Stimulated activated naive B cell treated with anti-CD40 and anti-IgM and Interleukin-4, amounts not matched to agents 10 μg/mL and 1 μg/mL and 100 μg/mL, for 72 hours (primary cell): ENCODE data around the gene SIM1.

Experiments used
- ATAC-seq, 2 donors: fragments of 150-1000 bp; cut with Tn5 transposase; replicated peaks; 2 replicates each; pipeline ENCODE4 v1.10.0; 2021; ENCODE audit warnings: moderate library complexity in 1 of 2
- DNase-seq: peaks from one replicate; pipeline ENCODE4 v3.0.0; 2021
- H3K27ac Mint-ChIP-seq: one replicate; pipeline ENCODE4 v1.8.0; 2022; ENCODE audit warnings: mild to moderate bottlenecking, mixed read lengths
- H3K27me3 Mint-ChIP-seq, 2 donors: one replicate each; pipeline ENCODE4 v1.8.0; 2022; ENCODE audit warnings: mixed read lengths in 2 of 2
- H3K36me3 Mint-ChIP-seq, 2 donors: one replicate each; pipeline ENCODE4 v1.8.0; 2022; ENCODE audit warnings: mixed read lengths in 2 of 2, mild to moderate bottlenecking in 1 of 2
- H3K4me1 Mint-ChIP-seq, 2 donors: one replicate each; pipeline ENCODE4 v1.8.0; 2022; ENCODE audit warnings: mixed read lengths in 2 of 2, mild to moderate bottlenecking in 1 of 2
- H3K4me3 Mint-ChIP-seq, 2 donors: one replicate each; pipeline ENCODE4 v1.8.0; 2022; ENCODE audit warnings: mild to moderate bottlenecking in 2 of 2, mixed read lengths in 2 of 2, moderate library complexity in 1 of 2
- H3K9me3 Mint-ChIP-seq, 2 donors: one replicate each; pipeline ENCODE4 v1.8.0; 2022; ENCODE audit warnings: mixed read lengths in 2 of 2, mild to moderate bottlenecking in 1 of 2

SIM1 gene

DNA sequence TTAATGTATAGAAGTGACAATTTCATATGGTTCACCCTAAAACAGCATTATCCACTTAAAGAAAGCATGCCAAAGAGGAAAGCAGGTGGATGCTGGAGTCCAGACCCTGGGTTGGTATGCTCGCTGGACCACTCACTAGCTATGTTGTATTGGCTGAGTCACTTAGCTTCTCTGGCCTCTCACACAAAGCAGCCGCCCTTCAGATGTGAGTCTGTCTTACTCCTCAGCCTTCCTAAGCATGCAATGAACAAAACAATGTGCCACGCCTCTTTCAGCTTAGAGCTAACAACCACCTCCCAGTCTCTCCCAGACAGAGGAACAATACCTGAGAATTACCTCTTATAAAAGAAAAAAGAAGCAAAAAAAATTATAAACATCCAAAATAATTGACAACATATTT lies 29.4 kb downstream of the SIM1 start:
- ATAC-seq: no peak
- H3K27ac Mint-ChIP-seq: no peak overlapping the region
- no peak overlapping the region for H3K4me3 Mint-ChIP-seq
- no peaks in the 10 kb centered on the region for H3K4me1 Mint-ChIP-seq
- H3K27me3 Mint-ChIP-seq: peaks cover 18 to 42% of the 10 kb centered on the region in 2 donors
- peaks cover 0 to 5% of the 10 kb centered on the region in 2 donors for H3K9me3 Mint-ChIP-seq
- H3K36me3 Mint-ChIP-seq: no peaks in the 10 kb centered on the region
- DNase-seq: no peak

DNA sequence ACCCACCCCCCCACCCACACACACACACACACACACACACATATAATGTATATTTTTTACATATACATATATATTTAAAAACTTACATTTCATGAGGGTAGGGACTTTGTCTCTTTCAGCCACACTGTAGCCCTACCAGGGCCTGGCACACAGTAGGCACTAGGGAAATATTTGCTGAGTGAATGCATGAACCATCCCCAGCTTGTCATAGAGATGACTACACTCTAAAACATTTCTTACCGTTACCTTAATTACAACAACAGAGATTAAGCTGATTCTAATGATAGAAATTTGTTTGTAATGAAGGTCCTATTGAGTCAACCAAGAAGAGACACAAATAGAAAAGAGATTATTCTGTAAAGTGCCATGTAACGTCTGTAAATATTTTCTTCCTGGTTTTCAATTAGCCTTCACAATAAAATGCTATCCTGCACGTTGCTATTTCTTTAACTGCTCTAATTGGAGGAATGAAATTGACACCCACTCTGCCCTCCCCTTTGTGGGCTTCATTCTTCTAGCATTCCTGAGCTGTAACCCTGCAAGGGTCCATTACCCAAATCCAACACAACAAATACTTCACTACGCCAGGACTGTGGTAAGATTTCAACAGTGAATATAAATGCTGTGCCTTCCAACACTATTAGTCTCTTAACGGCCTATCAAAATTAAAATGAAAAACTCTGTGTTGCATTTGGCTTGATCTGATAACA lies 30.8 kb downstream of the SIM1 start:
- no peak for ATAC-seq
- no peaks in the 10 kb centered on the region for H3K4me1 Mint-ChIP-seq
- H3K27ac Mint-ChIP-seq: no peak overlapping the region
- no peak overlapping the region for H3K4me3 Mint-ChIP-seq
- DNase-seq: no peak
- peaks cover 18 to 40% of the 10 kb centered on the region in 2 donors for H3K27me3 Mint-ChIP-seq
- H3K36me3 Mint-ChIP-seq: no peaks in the 10 kb centered on the region
- peaks cover 0 to 5% of the 10 kb centered on the region in 2 donors for H3K9me3 Mint-ChIP-seq

DNA sequence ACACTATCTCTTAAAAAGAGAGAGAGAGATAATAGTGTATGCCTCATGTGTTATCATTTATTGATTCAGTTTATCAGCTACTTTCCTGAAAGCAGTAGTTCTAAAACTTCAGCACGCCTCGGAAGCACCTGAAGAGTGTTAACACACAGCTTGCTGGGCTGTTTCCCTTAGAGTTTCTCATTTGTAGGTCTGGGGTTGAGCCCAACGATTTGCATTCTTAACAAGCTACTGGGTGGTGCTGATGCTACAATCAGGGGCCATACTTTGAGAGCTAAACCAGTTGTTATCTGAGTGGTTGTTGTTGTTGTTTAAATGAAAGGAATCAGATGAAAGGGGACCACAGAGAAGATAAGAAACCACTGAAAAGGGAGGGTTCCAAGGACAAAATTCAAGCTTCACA lies 32.6 kb downstream of the SIM1 start:
- Mint-ChIP-seq H3K4me3 (no peak overlapping the region), H3K27ac (no peak overlapping the region), H3K9me3 (peaks cover 0 to 5% of the 10 kb centered on the region in 2 donors), H3K4me1 (no peaks in the 10 kb centered on the region), H3K27me3 (peaks cover 18 to 31% of the 10 kb centered on the region in 2 donors), H3K36me3 (no peaks in the 10 kb centered on the region)
- ATAC-seq (no peak), DNase-seq (no peak)

DNA sequence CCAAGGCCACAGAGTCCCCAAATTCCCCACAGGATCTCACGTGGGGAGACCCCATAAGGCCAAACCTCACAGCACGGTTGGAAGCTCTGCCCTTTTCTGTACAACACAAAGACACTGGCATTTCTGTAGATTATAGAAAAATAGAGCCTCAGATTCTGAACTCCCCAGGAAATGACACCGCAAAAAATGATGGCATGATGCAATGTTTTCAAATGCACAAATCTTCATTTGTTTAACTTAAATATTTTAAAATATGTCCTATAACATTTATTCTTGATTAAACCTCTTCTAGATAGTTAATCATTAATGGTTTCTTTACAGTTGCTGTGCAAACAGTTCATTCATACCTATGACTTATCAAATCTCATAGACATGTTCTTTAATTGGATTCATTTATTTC lies 33.8 kb downstream of the SIM1 start:
- Mint-ChIP-seq H3K27me3 (peaks cover 16 to 29% of the 10 kb centered on the region in 2 donors), H3K36me3 (no peaks in the 10 kb centered on the region), H3K4me3 (no peak overlapping the region), H3K9me3 (peaks cover 0 to 5% of the 10 kb centered on the region in 2 donors), H3K4me1 (no peaks in the 10 kb centered on the region), H3K27ac (no peak overlapping the region)
- DNase-seq: no peak
- no peak for ATAC-seq

DNA sequence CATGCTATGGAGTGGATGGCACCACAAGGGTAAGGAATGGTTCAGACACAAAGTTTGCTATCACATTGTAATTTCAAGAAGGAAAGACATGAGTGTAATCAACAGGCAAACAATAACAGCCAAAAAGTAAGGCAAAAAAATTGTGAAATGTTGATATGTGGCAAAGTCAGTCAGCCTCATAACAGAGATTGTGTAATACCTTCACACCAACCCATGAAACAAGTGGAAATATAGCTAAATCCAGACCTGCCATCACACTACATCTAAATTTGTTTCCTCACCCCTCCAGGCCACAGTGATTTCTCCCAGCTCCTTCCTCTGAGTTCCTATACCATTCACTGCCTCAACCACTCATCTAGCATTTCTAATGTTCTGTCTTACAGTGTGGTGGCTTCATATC lies 37.3 kb downstream of the SIM1 start:
- Mint-ChIP-seq H3K9me3 (no peaks in the 10 kb centered on the region), H3K4me3 (no peak overlapping the region), H3K27ac (no peak overlapping the region), H3K36me3 (no peaks in the 10 kb centered on the region), H3K27me3 (peaks cover under 1 to 9% of the 10 kb centered on the region in 2 donors), H3K4me1 (no peaks in the 10 kb centered on the region)
- ATAC-seq (no peak), DNase-seq (no peak)

DNA sequence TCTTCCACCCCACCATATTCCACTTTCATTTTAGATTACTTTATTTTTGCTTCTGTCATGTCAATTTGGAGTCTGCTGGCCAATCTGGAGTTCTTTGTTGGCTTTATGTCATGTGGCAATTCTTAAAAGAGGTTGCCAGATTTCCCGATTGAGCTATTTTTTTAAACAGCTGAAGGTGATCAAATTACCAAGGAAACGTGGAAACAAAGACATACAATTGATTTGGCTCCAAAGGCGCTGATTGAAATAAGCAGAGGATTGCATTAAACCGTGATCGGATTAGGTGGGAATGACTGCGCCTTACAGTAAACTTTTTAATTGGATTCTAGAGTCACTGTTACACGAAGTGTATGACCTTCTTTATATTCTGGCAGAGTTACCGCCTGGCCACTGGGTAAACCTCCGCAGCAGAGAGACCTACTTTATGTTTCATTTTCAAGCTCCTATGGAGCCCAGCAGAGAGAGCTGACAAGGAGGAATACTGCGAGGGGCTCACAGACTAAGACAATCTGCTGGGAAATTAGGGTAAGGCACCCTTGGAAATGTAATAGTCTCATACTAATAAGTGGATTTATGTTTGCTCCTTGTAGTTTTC lies 37.9 kb downstream of the SIM1 start:
- no peak overlapping the region for H3K4me3 Mint-ChIP-seq
- no peak overlapping the region for H3K27ac Mint-ChIP-seq
- H3K9me3 Mint-ChIP-seq: no peaks in the 10 kb centered on the region
- ATAC-seq (no peak), DNase-seq (no peak)
- peaks cover 0 to 6% of the 10 kb centered on the region in 2 donors for H3K27me3 Mint-ChIP-seq
- H3K36me3 Mint-ChIP-seq: no peaks in the 10 kb centered on the region
- no peaks in the 10 kb centered on the region for H3K4me1 Mint-ChIP-seq

DNA sequence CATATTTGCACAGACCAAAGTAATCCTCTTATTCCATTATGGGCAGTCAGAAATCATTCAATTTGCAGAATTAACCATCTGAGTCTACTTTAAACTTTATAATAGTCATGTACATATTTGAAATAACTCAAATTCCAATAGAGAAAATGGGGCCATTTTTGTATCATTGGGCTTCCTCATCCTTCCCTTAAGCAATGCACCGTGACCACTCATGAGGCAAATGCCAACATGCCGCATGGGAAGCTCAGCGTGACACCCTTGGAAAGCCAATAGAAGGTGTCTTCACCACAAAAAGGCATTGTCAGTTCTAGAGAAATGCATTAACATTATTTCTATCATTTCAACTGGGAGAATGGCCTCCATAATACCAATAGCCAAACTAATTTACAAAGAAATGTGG lies 38.5 kb downstream of the SIM1 start:
- H3K27ac Mint-ChIP-seq: no peak overlapping the region
- H3K27me3 Mint-ChIP-seq: peaks cover 0 to 6% of the 10 kb centered on the region in 2 donors
- H3K36me3 Mint-ChIP-seq: no peaks in the 10 kb centered on the region
- H3K4me3 Mint-ChIP-seq: no peak overlapping the region
- no peaks in the 10 kb centered on the region for H3K4me1 Mint-ChIP-seq
- ATAC-seq (no peak), DNase-seq (no peak)
- H3K9me3 Mint-ChIP-seq: no peaks in the 10 kb centered on the region

DNA sequence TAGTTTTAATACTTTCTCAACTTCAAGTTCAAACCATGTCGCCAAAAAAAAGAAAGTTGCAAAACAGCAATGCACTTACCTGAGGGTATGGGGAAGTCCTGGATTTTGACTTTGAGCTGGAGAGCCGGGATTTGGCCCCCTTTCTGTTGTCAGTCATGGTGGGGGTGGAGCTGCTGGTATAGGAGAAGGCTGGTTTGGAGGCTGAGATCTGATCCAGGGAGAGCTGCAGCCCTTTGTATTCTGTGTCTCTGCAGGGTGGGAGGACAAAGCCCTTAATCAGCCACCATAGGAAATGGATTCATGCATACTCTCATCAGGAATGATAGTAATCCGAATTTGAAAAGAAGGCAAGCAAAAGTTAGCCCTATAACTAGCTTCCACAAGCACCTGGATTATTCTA lies 44.0 kb downstream of the SIM1 start:
- Mint-ChIP-seq H3K27ac (no peak overlapping the region), H3K36me3 (no peaks in the 10 kb centered on the region), H3K27me3 (peaks cover 0 to 4% of the 10 kb centered on the region in 2 donors), H3K9me3 (no peaks in the 10 kb centered on the region), H3K4me3 (no peak overlapping the region), H3K4me1 (no peaks in the 10 kb centered on the region)
- DNase-seq: no peak
- ATAC-seq: no peak

DNA sequence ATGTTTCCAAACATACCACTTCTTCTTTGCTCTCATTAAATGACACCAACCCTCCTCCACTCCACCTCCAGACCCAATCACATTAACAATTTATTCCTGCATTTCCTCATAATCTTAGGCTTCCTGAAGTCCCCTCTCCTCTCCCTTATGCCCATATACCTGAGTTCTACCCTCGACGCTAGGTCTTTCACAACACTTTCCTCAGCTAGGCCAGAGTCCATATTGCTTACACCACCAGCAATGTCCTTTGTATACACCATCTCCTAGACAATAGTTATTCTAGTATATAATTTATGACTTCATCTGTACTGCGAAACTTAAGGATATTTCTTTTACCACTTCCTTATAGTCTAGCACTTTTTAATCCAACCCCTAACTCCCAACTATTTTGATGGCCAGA lies 47.7 kb downstream of the SIM1 start:
- Mint-ChIP-seq H3K4me1 (no peaks in the 10 kb centered on the region), H3K4me3 (no peak overlapping the region), H3K36me3 (no peaks in the 10 kb centered on the region), H3K27me3 (peaks cover under 1 to 4% of the 10 kb centered on the region in 2 donors), H3K9me3 (no peaks in the 10 kb centered on the region), H3K27ac (no peak overlapping the region)
- no peak for ATAC-seq
- no peak for DNase-seq

DNA sequence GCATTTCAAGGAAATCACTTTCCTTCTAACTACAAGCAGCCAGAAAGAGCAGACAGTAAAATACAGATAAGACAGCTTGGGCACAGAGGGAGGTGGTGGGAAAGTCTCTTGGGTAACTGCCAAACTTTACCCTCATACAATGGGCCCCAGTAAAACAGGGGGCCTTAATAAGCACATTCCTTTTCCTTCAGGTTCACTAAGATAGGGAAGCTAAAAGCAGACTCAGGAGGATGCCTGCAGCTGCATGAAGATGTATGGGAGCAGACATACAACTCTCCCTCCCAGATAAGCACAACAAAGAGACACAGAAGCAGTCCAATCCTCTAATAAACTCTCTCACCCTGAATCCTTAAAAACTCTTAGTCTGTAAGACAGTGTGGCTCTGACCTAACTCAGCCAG lies 49.0 kb downstream of the SIM1 start:
- no peak for ATAC-seq
- H3K36me3 Mint-ChIP-seq: no peaks in the 10 kb centered on the region

DNA sequence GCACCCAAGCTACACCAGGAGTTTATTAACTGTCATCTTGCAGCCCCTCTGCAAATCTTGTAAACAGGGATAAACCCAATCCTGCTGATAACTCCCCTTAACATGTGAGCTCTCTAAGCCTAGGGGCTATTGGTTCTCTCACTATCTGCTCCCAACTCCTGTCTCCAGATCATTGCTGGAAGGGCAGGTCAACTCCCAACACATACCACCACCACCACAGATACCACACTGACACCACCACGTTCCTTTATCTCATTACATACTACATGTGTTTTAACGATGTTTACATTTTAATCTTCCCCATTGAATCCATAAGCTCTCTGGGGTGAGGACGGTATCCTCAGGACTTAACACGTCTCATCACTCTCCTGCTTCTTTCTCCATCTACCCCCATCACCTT lies 51.8 kb downstream of the SIM1 start:
- H3K36me3 Mint-ChIP-seq: no peaks in the 10 kb centered on the region
- DNase-seq (no peak), ATAC-seq (no peak)
- H3K27me3 Mint-ChIP-seq: peaks cover 5 to 12% of the 10 kb centered on the region in 2 donors
- H3K4me1 Mint-ChIP-seq: no peaks in the 10 kb centered on the region
- no peak overlapping the region for H3K4me3 Mint-ChIP-seq
- no peaks in the 10 kb centered on the region for H3K9me3 Mint-ChIP-seq
- H3K27ac Mint-ChIP-seq: no peak overlapping the region

More for the DNA sequence above, 49.0 kb downstream of the SIM1 start:
- Mint-ChIP-seq H3K27ac (no peak overlapping the region), H3K9me3 (no peaks in the 10 kb centered on the region), H3K4me3 (no peak overlapping the region), H3K4me1 (no peaks in the 10 kb centered on the region), H3K27me3 (peaks cover 4 to 6% of the 10 kb centered on the region in 2 donors)
- no peak for DNase-seq

DNA sequence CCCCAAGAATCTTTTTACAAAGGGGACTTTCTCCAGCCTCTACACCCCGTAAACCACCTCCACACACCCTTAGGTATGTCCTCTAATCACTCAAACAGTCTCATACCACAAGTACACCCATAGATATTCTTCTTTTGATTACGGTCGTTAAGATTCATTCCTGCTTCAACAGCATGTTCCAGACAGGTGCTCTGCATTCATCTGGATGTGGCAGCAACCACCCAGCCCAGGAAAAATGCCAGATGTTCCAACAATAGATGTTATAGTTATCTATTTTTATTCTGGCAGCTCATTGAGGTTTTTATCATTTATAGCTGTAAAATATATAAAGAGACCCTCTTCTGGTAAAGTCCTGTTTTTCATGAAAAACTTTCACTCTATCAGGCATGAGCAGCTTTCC lies 60.7 kb downstream of the SIM1 start:
- Mint-ChIP-seq H3K4me1 (no peaks in the 10 kb centered on the region), H3K9me3 (no peaks in the 10 kb centered on the region), H3K27me3 (no peaks in the 10 kb centered on the region), H3K27ac (no peak overlapping the region), H3K4me3 (no peak overlapping the region), H3K36me3 (no peaks in the 10 kb centered on the region)
- DNase-seq (no peak), ATAC-seq (no peak)

DNA sequence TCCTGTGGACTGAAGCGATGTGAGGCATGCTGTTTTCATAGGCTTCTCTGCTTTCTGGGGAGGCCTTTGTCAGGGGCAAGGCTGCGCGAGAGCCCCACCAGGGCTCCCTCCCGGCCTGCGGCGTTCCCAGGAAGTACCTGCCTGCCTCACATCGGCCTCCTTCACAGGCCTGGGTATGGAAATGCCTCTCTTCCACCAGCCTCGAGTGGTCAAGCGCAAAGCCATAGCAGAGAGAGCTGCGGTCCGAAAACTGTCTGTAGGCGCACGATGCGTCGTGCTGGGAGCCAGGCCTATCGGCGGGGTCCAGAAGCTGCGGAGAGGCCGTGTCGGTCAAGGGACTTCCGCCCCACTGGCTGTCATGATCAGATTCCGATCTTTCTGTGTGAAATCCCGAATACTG lies 71.2 kb downstream of the SIM1 start:
- no peaks in the 10 kb centered on the region for H3K4me1 Mint-ChIP-seq
- ATAC-seq (no peak), DNase-seq (no peak)
- H3K27me3 Mint-ChIP-seq: no peaks in the 10 kb centered on the region
- peaks cover 0 to 3% of the 10 kb centered on the region in 2 donors for H3K9me3 Mint-ChIP-seq
- no peaks in the 10 kb centered on the region for H3K36me3 Mint-ChIP-seq
- no peak overlapping the region for H3K27ac Mint-ChIP-seq
- H3K4me3 Mint-ChIP-seq: no peak overlapping the region

DNA sequence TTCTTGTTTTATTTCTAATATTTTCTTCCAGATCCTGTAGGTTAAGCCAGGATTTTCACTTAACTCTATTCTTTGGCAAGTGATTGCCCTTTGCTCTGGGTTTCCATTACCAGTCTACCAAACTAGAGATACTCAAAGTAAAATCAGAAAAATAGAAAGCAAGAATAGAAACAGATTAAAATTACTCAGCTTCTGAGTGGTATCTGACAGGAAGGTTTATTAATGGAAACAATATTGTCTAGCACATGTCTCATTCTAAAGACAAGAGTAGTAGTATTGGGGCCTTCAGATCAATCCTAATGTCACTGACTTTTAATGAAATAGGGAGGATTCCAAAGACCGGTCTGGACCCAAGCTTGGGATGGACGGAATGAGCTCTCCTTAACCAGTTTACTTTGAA lies 72.3 kb downstream of the SIM1 start:
- Mint-ChIP-seq H3K27me3 (no peaks in the 10 kb centered on the region), H3K4me1 (no peaks in the 10 kb centered on the region), H3K4me3 (no peak overlapping the region), H3K36me3 (no peaks in the 10 kb centered on the region), H3K9me3 (no peaks in the 10 kb centered on the region), H3K27ac (no peak overlapping the region)
- no peak for ATAC-seq
- no peak for DNase-seq

DNA sequence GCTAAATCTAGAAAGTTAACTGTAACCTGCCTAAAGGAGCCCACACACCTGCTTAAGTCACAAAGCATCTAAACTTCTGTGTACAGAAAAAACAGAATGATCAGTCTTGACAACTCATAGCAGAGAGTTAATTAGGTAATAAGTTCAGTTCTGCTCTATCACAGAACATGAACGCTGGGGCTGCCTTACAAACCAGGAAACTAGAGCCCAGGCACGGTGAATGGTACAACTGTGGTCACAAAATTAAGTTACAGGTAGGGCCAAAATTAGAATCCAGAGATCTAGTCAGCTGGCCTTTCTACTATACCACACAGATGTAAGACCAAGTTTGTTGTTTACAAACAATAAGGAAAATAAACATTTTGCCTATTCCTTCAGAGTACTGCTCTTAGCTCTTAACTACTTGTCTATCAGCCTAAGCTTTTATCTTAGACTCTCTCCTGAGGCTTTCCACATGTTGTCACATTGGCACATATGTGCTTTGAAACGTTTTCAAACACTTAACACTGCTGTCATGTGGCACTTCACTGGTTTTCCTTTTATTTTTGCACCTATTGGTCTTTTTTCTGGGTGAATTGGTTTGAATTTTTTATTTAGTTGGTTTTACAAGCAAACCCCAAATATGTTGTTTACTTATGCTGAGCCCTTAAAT lies 75.7 kb downstream of the SIM1 start:
- Mint-ChIP-seq H3K27ac (no peak overlapping the region), H3K27me3 (no peaks in the 10 kb centered on the region), H3K4me3 (no peak overlapping the region), H3K9me3 (no peaks in the 10 kb centered on the region), H3K36me3 (no peaks in the 10 kb centered on the region), H3K4me1 (no peaks in the 10 kb centered on the region)
- DNase-seq (no peak), ATAC-seq (no peak)
